ENCODE measurements around the gene HCRTR1.

DNA sequence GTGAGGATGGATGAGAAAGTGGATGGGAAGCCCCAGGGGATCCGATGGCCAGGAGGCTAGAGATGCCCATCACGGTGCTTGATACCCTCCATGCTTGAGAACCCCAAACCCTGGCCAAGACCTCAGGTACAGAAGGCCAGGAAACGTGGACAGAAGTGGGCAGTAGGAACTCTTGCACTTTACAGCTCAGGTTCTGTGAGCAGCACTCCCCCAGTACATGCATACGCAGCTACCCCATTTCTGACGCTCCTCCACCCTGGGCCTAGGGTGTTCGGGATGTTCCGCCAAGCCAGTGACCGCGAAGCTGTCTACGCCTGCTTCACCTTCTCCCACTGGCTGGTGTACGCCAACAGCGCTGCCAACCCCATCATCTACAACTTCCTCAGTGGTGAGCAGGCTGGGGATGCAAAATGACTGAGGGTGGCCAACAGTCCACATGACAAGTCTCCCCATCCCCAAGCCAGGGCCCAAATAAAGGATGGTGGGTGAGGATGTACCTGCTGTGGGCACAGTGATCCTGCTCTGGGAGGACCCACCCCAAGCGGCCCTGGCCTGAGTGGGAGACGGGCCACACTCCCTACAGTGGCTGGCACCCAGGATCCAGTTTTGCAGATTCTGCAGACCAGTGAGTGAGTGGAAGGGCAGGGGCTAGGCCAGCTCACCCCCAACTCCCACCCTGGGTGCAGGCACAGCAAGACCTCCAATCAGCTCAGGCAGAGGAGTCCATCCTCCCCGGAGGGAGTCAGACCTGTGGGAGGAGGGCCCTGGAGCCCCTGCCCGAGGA lies 7.4 kb downstream of the HCRTR1 start:
- TF ChIP-seq, protein P1, sequence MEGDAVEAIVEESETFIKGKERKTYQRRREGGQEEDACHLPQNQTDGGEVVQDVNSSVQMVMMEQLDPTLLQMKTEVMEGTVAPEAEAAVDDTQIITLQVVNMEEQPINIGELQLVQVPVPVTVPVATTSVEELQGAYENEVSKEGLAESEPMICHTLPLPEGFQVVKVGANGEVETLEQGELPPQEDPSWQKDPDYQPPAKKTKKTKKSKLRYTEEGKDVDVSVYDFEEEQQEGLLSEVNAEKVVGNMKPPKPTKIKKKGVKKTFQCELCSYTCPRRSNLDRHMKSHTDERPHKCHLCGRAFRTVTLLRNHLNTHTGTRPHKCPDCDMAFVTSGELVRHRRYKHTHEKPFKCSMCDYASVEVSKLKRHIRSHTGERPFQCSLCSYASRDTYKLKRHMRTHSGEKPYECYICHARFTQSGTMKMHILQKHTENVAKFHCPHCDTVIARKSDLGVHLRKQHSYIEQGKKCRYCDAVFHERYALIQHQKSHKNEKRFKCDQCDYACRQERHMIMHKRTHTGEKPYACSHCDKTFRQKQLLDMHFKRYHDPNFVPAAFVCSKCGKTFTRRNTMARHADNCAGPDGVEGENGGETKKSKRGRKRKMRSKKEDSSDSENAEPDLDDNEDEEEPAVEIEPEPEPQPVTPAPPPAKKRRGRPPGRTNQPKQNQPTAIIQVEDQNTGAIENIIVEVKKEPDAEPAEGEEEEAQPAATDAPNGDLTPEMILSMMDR (IDR thresholded peaks at IDR 0.05): no peak
- TF ChIP-seq POLR2A (IDR thresholded peaks at IDR 0.05): no peak
